Tibial nerve (tissue), 4 donors: ENCODE results near the gene PTN. TPM values are rescaled to one million over a fixed set of nuclear protein-coding genes. Genes with fewer than 3 reads are reported as not detected.

Experiments used
- DNase-seq, 2 donors: peaks; one replicate each; pipeline ENCODE4 v3.0.0-alpha.2; 2019; ENCODE audit warnings: low spot score in 2 of 2
- H3K27ac ChIP-seq, 4 donors: fragments of 200-600 bp; sonication (generic) in 3 of 4; one replicate each; pipeline ENCODE4 v1.5.1; 2017 to 2019; ENCODE audit warnings: mild to moderate bottlenecking in 1 of 4
- H3K27me3 ChIP-seq, 2 donors: fragments of 200-600 bp; sonication (generic) in 1 of 2; one replicate each; pipeline versions ENCODE4 v1.5.1 to v1.6.0; 2017 to 2019
- H3K36me3 ChIP-seq, 3 donors: fragments of 200-600 bp; sonication (generic); one replicate each; pipeline ENCODE4 v1.5.1; 2018 to 2019
- H3K4me1 ChIP-seq, 4 donors: fragments of 200-600 bp; sonication (generic) in 3 of 4; one replicate each; pipeline ENCODE4 v1.5.1; 2017 to 2019
- H3K4me3 ChIP-seq, 4 donors: fragments of 200-600 bp; sonication (generic) in 3 of 4; one replicate each; pipeline ENCODE4 v1.5.1; 2017 to 2019; ENCODE audit warnings: mild to moderate bottlenecking in 1 of 4, moderate library complexity in 1 of 4
- H3K9me3 ChIP-seq, 4 donors: fragments of 200-600 bp; sonication (generic) in 3 of 4; one replicate each; pipeline ENCODE4 v1.5.1; 2017 to 2019
- EP300 ChIP-seq, 2 donors: sonication (generic); formaldehyde crosslinking; IDR thresholded peaks; one replicate each; pipeline ENCODE4 v1.6.1; 2017; ENCODE audit warnings: antibody characterized with exemption in 2 of 2, mild to moderate bottlenecking in 1 of 2
- POLR2A ChIP-seq, 2 donors: fragments of 450-650 bp; IDR thresholded peaks; one replicate each; pipeline ENCODE4 v1.6.1; 2017; ENCODE audit warnings: antibody characterized with exemption in 2 of 2, mild to moderate bottlenecking in 2 of 2, moderate library complexity in 2 of 2
- WGBS, 2 donors: methylation state at CpG; one replicate each; pipeline ENCODE4 v1.1.5; 2018; 5-methylcytosine and 5-hydroxymethylcytosine counted together
- total RNA-seq, 4 donors: library from RNA; depleted of rRNA; stranded (reverse); fragments of >200 nt; gene quantifications; one replicate each; pipeline ENCODE4 v1.1.0, GENCODE V29; 2016
- TF ChIP-seq, protein P1 (sequence below), 5 experiments: fragments of 200-600 bp in 3 of 5; fragments of 450-650 bp in 2 of 5; sonication (generic) in 3 of 5; IDR thresholded peaks; one replicate each; pipeline ENCODE4 v1.5.1; 2016 to 2019; ENCODE audit warnings: antibody characterized with exemption in 5 of 5, mild to moderate bottlenecking in 3 of 5, moderate library complexity in 2 of 5

The PTN gene
- total RNA-seq, 4 donors from 2014 or later, result 5.0 to 10.0 (median 7.4) TPM

DNA sequence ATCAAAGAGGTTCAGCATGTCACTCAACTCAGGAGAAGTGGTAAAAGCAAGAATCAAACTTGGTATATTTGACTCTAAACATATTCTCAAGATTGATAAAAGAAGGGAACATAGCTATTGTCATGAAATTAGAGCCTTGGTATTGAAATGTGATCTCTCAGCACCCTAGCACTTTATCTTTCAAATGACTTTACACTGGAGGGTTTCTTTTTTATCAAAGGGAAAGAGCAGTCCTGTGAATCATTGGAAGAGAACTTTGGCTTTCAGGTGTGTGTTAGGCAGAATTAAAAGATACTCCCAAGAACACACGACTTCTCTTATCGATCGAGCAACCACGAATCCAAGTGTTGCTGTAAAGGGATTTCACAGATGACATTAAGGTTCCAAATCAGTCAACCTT lies 54.4 kb downstream of the PTN start:
- 77 to 78% methylated on average over 4 of the region's 4 CpGs for WGBS, 2 donors
- H3K4me3 ChIP-seq, result no peak overlapping the region
- no peaks in the 10 kb centered on the region for H3K27me3 ChIP-seq
- no peak overlapping the region for H3K27ac ChIP-seq
- H3K4me1 ChIP-seq, result no peaks in the 10 kb centered on the region
- no peak for DNase-seq
- TF ChIP-seq POLR2A (IDR thresholded peaks at IDR 0.05) (no peak), EP300 (IDR thresholded peaks at IDR 0.05) (no peak)
- TF ChIP-seq, protein P1, sequence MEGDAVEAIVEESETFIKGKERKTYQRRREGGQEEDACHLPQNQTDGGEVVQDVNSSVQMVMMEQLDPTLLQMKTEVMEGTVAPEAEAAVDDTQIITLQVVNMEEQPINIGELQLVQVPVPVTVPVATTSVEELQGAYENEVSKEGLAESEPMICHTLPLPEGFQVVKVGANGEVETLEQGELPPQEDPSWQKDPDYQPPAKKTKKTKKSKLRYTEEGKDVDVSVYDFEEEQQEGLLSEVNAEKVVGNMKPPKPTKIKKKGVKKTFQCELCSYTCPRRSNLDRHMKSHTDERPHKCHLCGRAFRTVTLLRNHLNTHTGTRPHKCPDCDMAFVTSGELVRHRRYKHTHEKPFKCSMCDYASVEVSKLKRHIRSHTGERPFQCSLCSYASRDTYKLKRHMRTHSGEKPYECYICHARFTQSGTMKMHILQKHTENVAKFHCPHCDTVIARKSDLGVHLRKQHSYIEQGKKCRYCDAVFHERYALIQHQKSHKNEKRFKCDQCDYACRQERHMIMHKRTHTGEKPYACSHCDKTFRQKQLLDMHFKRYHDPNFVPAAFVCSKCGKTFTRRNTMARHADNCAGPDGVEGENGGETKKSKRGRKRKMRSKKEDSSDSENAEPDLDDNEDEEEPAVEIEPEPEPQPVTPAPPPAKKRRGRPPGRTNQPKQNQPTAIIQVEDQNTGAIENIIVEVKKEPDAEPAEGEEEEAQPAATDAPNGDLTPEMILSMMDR (IDR thresholded peaks at IDR 0.05), result no peak
- H3K36me3 ChIP-seq, result no peaks in the 10 kb centered on the region
- no peaks in the 10 kb centered on the region for H3K9me3 ChIP-seq

DNA sequence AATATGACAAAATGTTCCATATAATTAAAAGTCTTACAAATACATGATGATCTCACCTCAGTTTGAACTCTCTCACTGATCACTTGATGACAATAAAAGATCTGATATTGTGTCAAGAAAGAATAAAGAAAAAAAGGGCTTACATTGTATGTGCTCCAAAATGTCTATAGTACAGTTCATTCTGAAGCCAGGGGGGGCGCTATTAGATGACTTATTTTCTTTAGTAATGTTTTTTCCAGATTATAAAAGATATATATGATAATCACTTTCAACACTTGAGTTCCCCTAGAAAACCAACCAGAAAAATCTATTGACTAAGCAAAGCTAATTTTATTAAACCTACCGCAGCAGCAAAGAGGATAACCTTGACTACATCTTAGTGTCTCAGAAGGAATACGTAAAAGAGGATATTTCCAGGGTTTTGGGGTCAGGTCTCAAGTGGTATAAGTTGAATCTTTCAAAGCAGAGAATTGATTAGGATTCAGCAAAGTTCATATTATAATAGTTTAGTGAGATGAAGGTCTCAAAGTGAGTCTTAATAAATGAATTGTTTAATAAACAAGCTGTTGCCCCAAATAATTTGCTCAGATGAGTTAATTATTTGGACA lies 55.8 kb downstream of the PTN start:
- Histone ChIP-seq H3K4me1 (no peaks in the 10 kb centered on the region), H3K27ac (no peak overlapping the region), H3K36me3 (no peaks in the 10 kb centered on the region), H3K9me3 (no peaks in the 10 kb centered on the region), H3K27me3 (no peaks in the 10 kb centered on the region), H3K4me3 (no peak overlapping the region)
- 73 to 80% methylated on average over 3 of the region's 3 CpGs for WGBS, 2 donors
- no peak for DNase-seq
- TF ChIP-seq EP300 (IDR thresholded peaks at IDR 0.05), result no peak
- TF ChIP-seq, protein P1 (IDR thresholded peaks at IDR 0.05), result peak in 2 of 5 experiments; percentile 5 to 29
- no peak for TF ChIP-seq POLR2A (IDR thresholded peaks at IDR 0.05)

DNA sequence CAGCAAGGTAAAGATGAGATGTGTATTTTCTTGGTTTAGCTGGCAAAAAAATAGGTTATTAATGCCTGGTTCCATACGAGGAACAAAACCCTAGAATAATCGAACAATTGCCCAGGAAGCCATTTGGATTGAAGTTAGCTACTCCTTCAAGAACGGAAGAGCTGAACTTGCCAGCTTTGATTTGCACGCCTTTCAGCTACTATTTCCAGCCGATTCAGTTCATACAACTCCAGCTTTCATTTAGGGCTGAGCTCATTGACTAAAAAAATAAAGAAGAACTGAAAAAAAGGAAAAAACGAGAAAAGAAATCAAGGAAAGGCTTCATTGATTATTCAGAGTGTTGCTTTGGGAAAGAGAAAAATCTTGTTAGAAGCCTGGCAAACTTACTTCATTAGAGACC lies 60.4 kb downstream of the PTN start:
- H3K27me3 ChIP-seq, result no peaks in the 10 kb centered on the region
- H3K4me3 ChIP-seq, result no peak overlapping the region
- TF ChIP-seq, protein P1 (IDR thresholded peaks at IDR 0.05), result no peak
- no peak for TF ChIP-seq POLR2A (IDR thresholded peaks at IDR 0.05)
- no peak for TF ChIP-seq EP300 (IDR thresholded peaks at IDR 0.05)
- H3K36me3 ChIP-seq, result no peaks in the 10 kb centered on the region
- no peaks in the 10 kb centered on the region for H3K4me1 ChIP-seq
- 72 to 82% methylated on average over 6 of the region's 6 CpGs for WGBS, 2 donors
- no peaks in the 10 kb centered on the region for H3K9me3 ChIP-seq
- H3K27ac ChIP-seq, result no peak overlapping the region
- no peak for DNase-seq

- TF ChIP-seq, protein P1 (IDR thresholded peaks at IDR 0.05), result no peak
- TF ChIP-seq POLR2A (IDR thresholded peaks at IDR 0.05) (no peak), EP300 (IDR thresholded peaks at IDR 0.05) (no peak)
- no peaks in the 10 kb centered on the region for H3K4me1 ChIP-seq
- H3K27ac ChIP-seq, result no peak overlapping the region
- H3K4me3 ChIP-seq, result no peak overlapping the region
- H3K9me3 ChIP-seq, result no peaks in the 10 kb centered on the region
- H3K36me3 ChIP-seq, result no peaks in the 10 kb centered on the region
- no peaks in the 10 kb centered on the region for H3K27me3 ChIP-seq
- no peak for DNase-seq
Measured at GRCh38 chr7:137282043-137282442, 61.5 kb downstream of the PTN start.

DNA sequence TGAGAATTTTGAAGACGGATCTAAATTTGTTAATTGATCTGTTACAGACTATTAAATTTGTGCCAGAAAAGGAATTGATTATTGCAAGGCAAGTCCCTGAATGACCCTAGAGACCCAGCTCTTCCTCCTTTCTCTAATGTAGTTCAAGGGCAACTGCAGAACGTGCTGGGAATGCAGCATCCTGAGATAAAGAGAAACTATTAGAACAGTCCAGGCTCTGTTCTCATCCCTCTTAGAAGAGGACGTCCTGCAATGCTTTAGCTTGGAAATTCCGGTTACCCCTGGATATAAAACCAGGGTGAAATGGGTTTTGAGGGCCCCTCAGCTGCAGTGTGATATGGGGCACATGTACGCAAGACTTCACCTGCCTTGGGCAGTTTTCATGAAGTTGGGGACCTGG lies 67.3 kb downstream of the PTN start:
- no peak overlapping the region for H3K27ac ChIP-seq
- TF ChIP-seq POLR2A (IDR thresholded peaks at IDR 0.05), result no peak
- TF ChIP-seq EP300 (IDR thresholded peaks at IDR 0.05), result no peak
- TF ChIP-seq, protein P1 (IDR thresholded peaks at IDR 0.05), result no peak
- H3K36me3 ChIP-seq, result no peaks in the 10 kb centered on the region
- no peak for DNase-seq
- H3K9me3 ChIP-seq, result no peaks in the 10 kb centered on the region
- WGBS, 2 donors, result 67% methylated on average over 5 of the region's 5 CpGs
- H3K27me3 ChIP-seq, result no peaks in the 10 kb centered on the region
- no peaks in the 10 kb centered on the region for H3K4me1 ChIP-seq
- H3K4me3 ChIP-seq, result no peak overlapping the region
